NCI-H526 (cell line): ENCODE results near the gene MRPL48.
"Not testable (repeated sequence)": the region's sequence is repeated elsewhere in the genome, so short reads cannot be mapped to it uniquely, and the experiment has no call there.

Source experiments
- DNase-seq, 2 experiments: peaks; one replicate each; lab custom pipeline; 2025; lab: John Stamatoyannopoulos, UW

MRPL48 gene

GRCh38 chr11:73779084-73779902, 8.4 kb upstream of the MRPL48 start:
- peak; percentile 99 to 100 for DNase-seq

DNA sequence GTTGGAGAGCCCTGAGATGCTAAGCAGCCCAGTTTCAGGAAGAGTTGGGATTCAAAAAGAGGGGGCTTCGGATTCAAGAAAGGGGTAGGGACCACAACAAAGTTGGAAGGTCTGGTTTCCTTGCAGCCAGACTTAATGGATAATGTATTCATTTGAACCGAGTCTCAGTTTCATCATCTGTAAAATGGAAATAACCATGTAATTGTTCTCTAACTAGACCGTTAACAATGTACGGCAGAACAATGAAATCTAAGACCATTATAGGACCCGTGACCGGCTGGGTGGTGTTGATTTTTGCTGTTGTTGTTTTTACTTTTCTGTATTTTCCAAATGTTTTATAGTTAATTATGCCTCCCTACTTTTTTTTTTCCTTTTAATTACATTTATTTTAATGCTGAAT, 6.4 kb upstream of the MRPL48 start:
- no peak for DNase-seq

GRCh38 chr11:73783483-73784020, 4.1 kb upstream of the MRPL48 start:
- DNase-seq = no peak

- DNase-seq = no peak
Measured at GRCh38 chr11:73784080-73784634, 3.5 kb upstream of the MRPL48 start.

- no peak for DNase-seq
Measured at GRCh38 chr11:73784734-73785133, 2.9 kb upstream of the MRPL48 start.

- DNase-seq = not testable (repeated sequence)
Measured at GRCh38 chr11:73785467-73785866, 2.2 kb upstream of the MRPL48 start.

GRCh38 chr11:73787051-73787642, 527 bp upstream of the MRPL48 start:
- DNase-seq = no peak

DNA sequence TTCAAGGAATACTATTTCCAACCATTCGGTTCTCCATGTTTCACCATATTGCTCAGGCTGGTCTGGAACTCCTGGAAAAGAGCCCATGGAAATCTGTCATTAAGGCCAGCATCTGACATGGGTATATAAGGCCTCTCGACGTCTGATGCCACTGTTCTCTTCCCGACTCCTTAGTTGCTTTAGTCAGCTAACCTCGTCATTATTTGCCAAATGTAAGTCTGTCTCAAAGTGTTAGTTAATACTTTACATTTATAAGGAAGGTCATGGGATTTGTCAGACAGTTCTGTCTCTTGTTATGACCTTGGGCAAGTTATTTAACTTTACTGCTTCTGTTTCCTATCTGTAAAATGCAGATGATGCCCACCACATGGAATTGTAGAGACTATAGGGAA, 1.6 kb downstream of the MRPL48 start:
- DNase-seq = no peak

DNA sequence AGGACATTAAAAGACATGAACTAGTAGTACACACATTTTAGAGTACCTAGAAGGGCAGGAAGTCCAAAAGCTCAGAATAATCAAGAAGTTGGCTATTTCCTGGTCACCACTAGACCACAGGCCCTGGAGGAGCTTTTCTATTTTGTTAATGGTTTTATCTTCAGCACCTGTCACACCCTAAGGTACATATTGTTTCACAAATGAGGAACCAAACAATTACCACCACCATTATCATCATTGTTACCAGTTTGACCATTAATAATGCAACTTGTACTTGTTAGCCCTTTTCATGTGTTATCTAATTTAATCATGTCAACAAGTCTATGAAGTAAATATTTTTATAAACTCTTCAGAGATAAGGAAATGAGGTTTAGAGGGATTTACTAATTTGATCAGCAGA, 4.9 kb downstream of the MRPL48 start:
- no peak for DNase-seq

GRCh38 chr11:73795925-73796632, 8.4 kb downstream of the MRPL48 start:
- peak in 1 of 2 experiments; percentile 33 for DNase-seq

DNA sequence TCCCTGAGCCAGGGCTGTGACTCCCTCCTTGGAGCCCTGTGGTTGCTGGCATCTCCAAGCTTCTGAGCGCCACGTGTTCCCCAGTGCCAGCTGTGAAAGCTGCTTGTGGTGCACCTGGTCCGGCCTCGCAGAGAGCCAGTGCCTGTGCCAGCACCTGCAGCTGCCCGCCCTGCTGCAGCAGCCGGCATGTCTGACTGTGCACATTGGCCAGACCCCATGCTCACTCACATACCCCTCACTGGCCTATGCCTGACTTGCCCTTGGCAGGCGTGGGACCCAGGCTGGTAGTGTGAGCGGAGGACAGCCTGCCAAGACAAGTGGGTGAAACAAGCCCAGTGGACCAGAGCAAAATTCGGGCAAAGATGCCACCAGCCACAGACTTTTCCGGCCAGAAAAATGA, 9.8 kb downstream of the MRPL48 start:
- DNase-seq = no peak

DNA sequence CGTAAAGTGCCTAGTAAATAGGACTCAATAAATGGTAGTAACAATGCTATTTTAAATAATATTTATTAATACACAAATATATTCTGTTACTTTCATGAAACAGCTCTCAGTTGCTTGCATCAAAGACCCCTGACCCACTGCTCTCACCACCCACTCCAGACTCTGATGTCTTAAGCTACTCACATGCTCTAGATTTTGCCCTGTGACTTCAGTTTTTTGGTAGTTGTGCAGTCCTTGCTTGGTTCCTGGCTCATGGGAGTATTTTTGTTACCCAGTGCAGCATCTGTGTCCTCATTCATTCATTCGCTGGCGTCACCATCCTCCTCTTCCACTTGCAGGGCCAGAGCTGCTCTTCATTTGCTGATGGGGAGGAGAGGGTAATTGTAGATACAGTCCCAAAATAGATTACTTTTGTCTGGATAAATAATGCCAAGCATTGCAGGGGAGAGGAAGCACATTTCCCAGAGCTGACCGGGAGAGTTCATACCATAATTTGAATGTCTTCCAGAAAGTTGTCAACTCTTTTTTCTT, 12.7 kb downstream of the MRPL48 start:
- no peak for DNase-seq

- no peak for DNase-seq
Measured at GRCh38 chr11:73801136-73801535, 13.5 kb downstream of the MRPL48 start.

- no peak for DNase-seq
Measured at GRCh38 chr11:73804712-73805111, 17.0 kb downstream of the MRPL48 start.

GRCh38 chr11:73808052-73808451, 20.4 kb downstream of the MRPL48 start:
- no peak for DNase-seq

- DNase-seq = no peak
Measured at GRCh38 chr11:73810637-73811036, 23.0 kb downstream of the MRPL48 start.

- DNase-seq = no peak
Measured at GRCh38 chr11:73812234-73812633, 24.6 kb downstream of the MRPL48 start.

- no peak for DNase-seq
Measured at GRCh38 chr11:73814812-73815211, 27.1 kb downstream of the MRPL48 start.

DNA sequence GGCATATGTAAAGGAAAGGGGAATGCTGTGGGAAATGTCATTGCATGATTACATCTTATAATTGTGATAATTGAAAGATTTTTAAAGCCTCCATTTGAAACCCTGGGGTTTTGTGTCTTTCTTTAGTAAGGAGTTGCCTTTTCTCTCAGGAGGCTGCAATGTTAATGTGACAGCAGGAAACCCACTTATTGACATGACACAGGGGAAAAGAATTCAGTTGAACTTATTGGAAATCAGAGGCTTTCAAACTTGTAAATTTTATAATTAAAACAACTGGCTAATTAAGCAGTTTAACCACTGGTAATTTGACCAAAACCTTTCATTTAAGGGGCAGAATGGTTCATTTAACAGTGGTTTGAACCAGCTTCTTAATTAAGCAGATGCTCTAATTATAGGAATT, 31.2 kb downstream of the MRPL48 start:
- DNase-seq = no peak

DNA sequence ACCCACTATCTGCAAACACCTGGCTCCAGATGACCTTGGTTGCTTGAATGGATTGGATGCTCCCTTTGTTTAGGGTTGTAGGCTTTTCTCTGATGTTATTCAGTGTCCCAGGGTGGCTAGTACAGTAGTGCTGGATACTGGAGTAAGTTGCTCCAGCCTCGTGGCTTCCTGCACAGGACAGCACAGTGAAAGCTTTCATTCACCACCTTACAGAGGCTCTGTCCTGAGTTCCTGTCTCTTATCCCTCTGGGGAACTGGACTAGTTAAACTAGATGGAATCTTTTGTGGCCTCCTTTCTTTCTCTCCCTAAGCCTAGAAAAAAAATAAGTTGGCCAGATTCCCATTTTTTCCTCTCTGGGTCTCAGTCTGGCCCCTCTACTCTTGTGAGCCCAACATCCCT, 42.6 kb downstream of the MRPL48 start:
- no peak for DNase-seq

DNA sequence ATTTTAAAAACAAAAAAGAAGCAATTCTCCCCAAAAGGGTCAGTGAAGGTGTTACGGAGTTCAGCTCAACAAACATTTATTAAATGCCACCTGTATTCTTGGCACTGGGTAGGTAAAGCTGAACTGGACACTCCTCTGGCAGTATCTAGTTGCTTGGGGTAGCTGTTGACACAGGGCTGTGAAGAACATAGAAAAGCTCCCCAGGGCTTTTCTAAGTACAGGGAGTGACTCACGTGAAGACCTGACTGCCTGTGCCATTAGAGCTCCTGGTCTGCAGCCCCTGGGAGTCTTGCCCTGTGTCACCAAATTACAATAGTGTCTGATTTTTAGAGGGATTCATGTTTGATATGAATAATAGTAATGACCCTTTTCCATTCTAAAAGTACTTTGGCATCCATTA, 45.4 kb downstream of the MRPL48 start:
- DNase-seq = no peak

DNA sequence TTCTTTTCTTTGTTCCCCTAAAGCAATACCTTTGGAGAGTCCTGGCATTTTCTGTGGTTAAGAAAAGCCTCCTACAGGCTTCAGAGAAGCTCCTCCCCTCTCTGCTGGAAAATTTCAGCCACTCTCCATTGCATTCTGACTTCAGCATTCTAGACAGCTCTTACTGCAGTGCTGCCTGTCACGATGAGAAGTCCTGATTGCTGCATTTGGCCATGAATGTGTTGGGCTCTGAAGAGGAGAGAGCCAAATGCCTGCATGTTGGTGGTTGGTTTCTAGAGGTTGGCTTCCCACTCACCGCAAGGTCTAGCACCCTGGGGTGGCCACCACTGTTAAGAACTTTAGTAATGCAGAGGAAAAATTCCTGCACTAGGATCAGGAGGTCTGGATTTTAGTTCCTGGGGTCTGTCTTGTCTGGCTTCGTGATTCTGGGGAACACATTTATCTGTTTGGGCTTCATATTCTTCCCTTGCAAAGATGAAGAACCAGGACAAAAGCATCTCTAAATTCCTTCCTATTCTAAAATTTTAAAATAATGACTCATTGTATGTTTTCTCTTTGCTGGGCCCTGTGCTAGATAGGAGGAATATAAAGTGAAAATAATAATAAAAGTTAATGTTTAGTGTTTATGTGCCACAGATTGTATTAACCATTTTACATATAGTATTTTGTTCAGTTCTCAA, 50.9 kb downstream of the MRPL48 start:
- DNase-seq = no peak
